Neural cell (in vitro differentiated cells): ENCODE measurements around the gene MRPS27.
"Not testable (repeated sequence)": the region's sequence is repeated elsewhere in the genome, so short reads cannot be mapped to it uniquely, and the experiment has no call there.

Source experiments
- EP300 ChIP-seq: fragments of 450-650 bp; conservative IDR thresholded peaks from 2 replicates; pipeline ENCODE4 v1.6.1; 2014; ENCODE audit warnings: antibody characterized with exemption, mild to moderate bottlenecking, moderate library complexity; ENCODE audit not compliant: poor library complexity, severe bottlenecking
- EZH2 ChIP-seq: fragments of 200-600, 300-800 bp; shearing (Covaris generic), sonication (generic); IDR thresholded peaks from 2 replicates; pipeline ENCODE4 v1.6.1; 2014; ENCODE audit warnings: antibody characterized with exemption, low read length, borderline replicate concordance, mild to moderate bottlenecking; ENCODE audit not compliant: insufficient read depth, poor library complexity, severe bottlenecking
- POLR2AphosphoS5 ChIP-seq: IDR thresholded peaks from 2 replicates; pipeline ENCODE4 v1.6.1; 2012
- SMC3 ChIP-seq: fragments of 450-650 bp; conservative IDR thresholded peaks from 2 replicates; pipeline ENCODE4 v1.6.1; 2014; ENCODE audit warnings: antibody characterized with exemption, mild to moderate bottlenecking, moderate library complexity; ENCODE audit not compliant: poor library complexity
- TAF1 ChIP-seq: IDR thresholded peaks from 2 replicates; pipeline ENCODE4 v1.6.1; 2012; ENCODE audit warnings: low read depth
- TF ChIP-seq, protein P1 (sequence below): IDR thresholded peaks from 2 replicates; pipeline ENCODE4 v1.6.1; 2012; ENCODE audit warnings: borderline replicate concordance
- TF ChIP-seq, protein P2 (sequence below): fragments of 450-650 bp; IDR thresholded peaks from 2 replicates; pipeline ENCODE4 v1.5.1; 2014; ENCODE audit warnings: antibody characterized with exemption, mild to moderate bottlenecking, moderate library complexity; ENCODE audit not compliant: poor library complexity, severe bottlenecking

GRCh38 chr5:72171181-72171580 lies 148.9 kb downstream of the MRPS27 start:
- TF ChIP-seq, protein P1, sequence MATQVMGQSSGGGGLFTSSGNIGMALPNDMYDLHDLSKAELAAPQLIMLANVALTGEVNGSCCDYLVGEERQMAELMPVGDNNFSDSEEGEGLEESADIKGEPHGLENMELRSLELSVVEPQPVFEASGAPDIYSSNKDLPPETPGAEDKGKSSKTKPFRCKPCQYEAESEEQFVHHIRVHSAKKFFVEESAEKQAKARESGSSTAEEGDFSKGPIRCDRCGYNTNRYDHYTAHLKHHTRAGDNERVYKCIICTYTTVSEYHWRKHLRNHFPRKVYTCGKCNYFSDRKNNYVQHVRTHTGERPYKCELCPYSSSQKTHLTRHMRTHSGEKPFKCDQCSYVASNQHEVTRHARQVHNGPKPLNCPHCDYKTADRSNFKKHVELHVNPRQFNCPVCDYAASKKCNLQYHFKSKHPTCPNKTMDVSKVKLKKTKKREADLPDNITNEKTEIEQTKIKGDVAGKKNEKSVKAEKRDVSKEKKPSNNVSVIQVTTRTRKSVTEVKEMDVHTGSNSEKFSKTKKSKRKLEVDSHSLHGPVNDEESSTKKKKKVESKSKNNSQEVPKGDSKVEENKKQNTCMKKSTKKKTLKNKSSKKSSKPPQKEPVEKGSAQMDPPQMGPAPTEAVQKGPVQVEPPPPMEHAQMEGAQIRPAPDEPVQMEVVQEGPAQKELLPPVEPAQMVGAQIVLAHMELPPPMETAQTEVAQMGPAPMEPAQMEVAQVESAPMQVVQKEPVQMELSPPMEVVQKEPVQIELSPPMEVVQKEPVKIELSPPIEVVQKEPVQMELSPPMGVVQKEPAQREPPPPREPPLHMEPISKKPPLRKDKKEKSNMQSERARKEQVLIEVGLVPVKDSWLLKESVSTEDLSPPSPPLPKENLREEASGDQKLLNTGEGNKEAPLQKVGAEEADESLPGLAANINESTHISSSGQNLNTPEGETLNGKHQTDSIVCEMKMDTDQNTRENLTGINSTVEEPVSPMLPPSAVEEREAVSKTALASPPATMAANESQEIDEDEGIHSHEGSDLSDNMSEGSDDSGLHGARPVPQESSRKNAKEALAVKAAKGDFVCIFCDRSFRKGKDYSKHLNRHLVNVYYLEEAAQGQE = not testable (repeated sequence)
- TF ChIP-seq EP300, SMC3, POLR2AphosphoS5, TAF1, EZH2: not testable (repeated sequence)
- TF ChIP-seq, protein P2, sequence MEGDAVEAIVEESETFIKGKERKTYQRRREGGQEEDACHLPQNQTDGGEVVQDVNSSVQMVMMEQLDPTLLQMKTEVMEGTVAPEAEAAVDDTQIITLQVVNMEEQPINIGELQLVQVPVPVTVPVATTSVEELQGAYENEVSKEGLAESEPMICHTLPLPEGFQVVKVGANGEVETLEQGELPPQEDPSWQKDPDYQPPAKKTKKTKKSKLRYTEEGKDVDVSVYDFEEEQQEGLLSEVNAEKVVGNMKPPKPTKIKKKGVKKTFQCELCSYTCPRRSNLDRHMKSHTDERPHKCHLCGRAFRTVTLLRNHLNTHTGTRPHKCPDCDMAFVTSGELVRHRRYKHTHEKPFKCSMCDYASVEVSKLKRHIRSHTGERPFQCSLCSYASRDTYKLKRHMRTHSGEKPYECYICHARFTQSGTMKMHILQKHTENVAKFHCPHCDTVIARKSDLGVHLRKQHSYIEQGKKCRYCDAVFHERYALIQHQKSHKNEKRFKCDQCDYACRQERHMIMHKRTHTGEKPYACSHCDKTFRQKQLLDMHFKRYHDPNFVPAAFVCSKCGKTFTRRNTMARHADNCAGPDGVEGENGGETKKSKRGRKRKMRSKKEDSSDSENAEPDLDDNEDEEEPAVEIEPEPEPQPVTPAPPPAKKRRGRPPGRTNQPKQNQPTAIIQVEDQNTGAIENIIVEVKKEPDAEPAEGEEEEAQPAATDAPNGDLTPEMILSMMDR = not testable (repeated sequence)
